HG02642 (cell line): ENCODE measurements around the gene TCF7L1.
"Not testable (repeated sequence)": the region's sequence is repeated elsewhere in the genome, so short reads cannot be mapped to it uniquely, and the experiment has no call there.

ENCODE experiments used
- ATAC-seq: cut with Tn5 transposase; IDR thresholded peaks from one replicate; pipeline ENCODE4 v1.9.1; 2021; ENCODE audit warnings: mild to moderate bottlenecking; ENCODE audit not compliant: unreplicated experiment, poor library complexity

Gene TCF7L1

GRCh38 chr2:85309699-85310321 lies 176.6 kb downstream of the TCF7L1 start:
- peak; percentile 26 for ATAC-seq

- ATAC-seq = peak; percentile 63
These were observed 177.1 kb downstream of the TCF7L1 start for GRCh38 chr2:85310330-85310729.

- ATAC-seq = no peak
These were observed 179.2 kb downstream of the TCF7L1 start for GRCh38 chr2:85312404-85312803.

GRCh38 chr2:85314884-85315242 lies 181.7 kb downstream of the TCF7L1 start:
- ATAC-seq = no peak

- not testable (repeated sequence) for ATAC-seq
These were observed 182.7 kb downstream of the TCF7L1 start for GRCh38 chr2:85315921-85316320.

- peak; percentile 66 for ATAC-seq
These were observed 185.3 kb downstream of the TCF7L1 start for GRCh38 chr2:85318222-85319074.

- no peak for ATAC-seq
These were observed 186.6 kb downstream of the TCF7L1 start for GRCh38 chr2:85319796-85320195.

GRCh38 chr2:85323351-85323987 lies 190.3 kb downstream of the TCF7L1 start:
- no peak for ATAC-seq

GRCh38 chr2:85323988-85324367 lies 190.8 kb downstream of the TCF7L1 start:
- ATAC-seq = not testable (repeated sequence)

- no peak for ATAC-seq
These were observed 191.7 kb downstream of the TCF7L1 start for GRCh38 chr2:85324639-85325465.

- ATAC-seq = no peak
These were observed 192.2 kb downstream of the TCF7L1 start for GRCh38 chr2:85325466-85325811.

- ATAC-seq = peak; percentile 36
These were observed 193.4 kb downstream of the TCF7L1 start for GRCh38 chr2:85326406-85327159.

- peak; percentile 35 for ATAC-seq
These were observed 194.1 kb downstream of the TCF7L1 start for GRCh38 chr2:85327160-85327821.

GRCh38 chr2:85327822-85328617 lies 194.8 kb downstream of the TCF7L1 start, which contains the start of gene TGOLN2:
TGOLN2 (minus strand) TSS chr2:85327989; CDS start chr2:85327962, 27 bp downstream.
- ATAC-seq = peak; percentile 92

- no peak for ATAC-seq
These were observed 196.0 kb downstream of the TCF7L1 start for GRCh38 chr2:85329181-85329651.

- ATAC-seq = not testable (repeated sequence)
These were observed 196.5 kb downstream of the TCF7L1 start for GRCh38 chr2:85329701-85330100.

- ATAC-seq = no peak
These were observed 197.8 kb downstream of the TCF7L1 start for GRCh38 chr2:85330839-85331636.
